DMS 273 (cell line): Measurements from ENCODE around the gene ZKSCAN5.
A peak's percentile ranks its signal among the peaks of the same experiment; 100 is the strongest.
"Not testable (repeated sequence)": the region's sequence is repeated elsewhere in the genome, so short reads cannot be mapped to it uniquely, and the experiment has no call there.

Source experiments
- DNase-seq: peaks from one replicate; lab custom pipeline; 2025; ENCODE audit not compliant: unreplicated experiment; lab: John Stamatoyannopoulos, UW

The ZKSCAN5 gene

GRCh38 chr7:99551767-99552463 is 47.5 kb downstream of the ZKSCAN5 start, which contains the start of gene FAM200A:
Gene FAM200A (minus strand): TSS chr7:99552114. CDS start chr7:99548407, 3,707 bp downstream.
- peak; percentile 99 for DNase-seq

- DNase-seq = no peak
Measured at GRCh38 chr7:99553039-99553438, 48.6 kb downstream of the ZKSCAN5 start.

- no peak for DNase-seq
Measured at GRCh38 chr7:99554939-99555338, 50.5 kb downstream of the ZKSCAN5 start.

- no peak for DNase-seq
Measured at GRCh38 chr7:99557196-99557607, 52.7 kb downstream of the ZKSCAN5 start.

GRCh38 chr7:99557940-99558305 is 53.5 kb downstream of the ZKSCAN5 start:
- DNase-seq = peak; percentile 78

- peak; percentile 99 for DNase-seq
Measured at GRCh38 chr7:99558306-99559174, 54.1 kb downstream of the ZKSCAN5 start, which contains the start of gene ZNF655. Gene ZNF655 (plus strand): TSS chr7:99558642. CDS start chr7:99560560, 1,918 bp downstream.

- DNase-seq = no peak
Measured at GRCh38 chr7:99559175-99559915, 54.9 kb downstream of the ZKSCAN5 start.

GRCh38 chr7:99560834-99561736 is 56.6 kb downstream of the ZKSCAN5 start:
- DNase-seq = no peak

GRCh38 chr7:99561737-99562051 is 57.2 kb downstream of the ZKSCAN5 start:
- no peak for DNase-seq

GRCh38 chr7:99562114-99562784 is 57.8 kb downstream of the ZKSCAN5 start:
- no peak for DNase-seq

GRCh38 chr7:99562832-99563231 is 58.4 kb downstream of the ZKSCAN5 start:
- DNase-seq = peak; percentile 17

- no peak for DNase-seq
Measured at GRCh38 chr7:99563650-99564049, 59.2 kb downstream of the ZKSCAN5 start.

GRCh38 chr7:99568770-99569169 is 64.3 kb downstream of the ZKSCAN5 start:
- not testable (repeated sequence) for DNase-seq

GRCh38 chr7:99571768-99572167 is 67.3 kb downstream of the ZKSCAN5 start:
- no peak for DNase-seq

GRCh38 chr7:99573257-99573656 is 68.8 kb downstream of the ZKSCAN5 start:
- no peak for DNase-seq

GRCh38 chr7:99576251-99576650 is 71.8 kb downstream of the ZKSCAN5 start:
- DNase-seq = no peak

GRCh38 chr7:99579281-99579955 is 75.0 kb downstream of the ZKSCAN5 start:
- peak; percentile 43 for DNase-seq

GRCh38 chr7:99579956-99580777 is 75.7 kb downstream of the ZKSCAN5 start:
- DNase-seq = peak; percentile 91
